ENCODE measurements around the gene SLC22A23. TPM values are rescaled to one million over a fixed set of nuclear protein-coding genes. Genes with fewer than 3 reads are reported as not detected.

The SLC22A23 gene
- total RNA-seq, 2 experiments from 2014 or later = not detected

DNA sequence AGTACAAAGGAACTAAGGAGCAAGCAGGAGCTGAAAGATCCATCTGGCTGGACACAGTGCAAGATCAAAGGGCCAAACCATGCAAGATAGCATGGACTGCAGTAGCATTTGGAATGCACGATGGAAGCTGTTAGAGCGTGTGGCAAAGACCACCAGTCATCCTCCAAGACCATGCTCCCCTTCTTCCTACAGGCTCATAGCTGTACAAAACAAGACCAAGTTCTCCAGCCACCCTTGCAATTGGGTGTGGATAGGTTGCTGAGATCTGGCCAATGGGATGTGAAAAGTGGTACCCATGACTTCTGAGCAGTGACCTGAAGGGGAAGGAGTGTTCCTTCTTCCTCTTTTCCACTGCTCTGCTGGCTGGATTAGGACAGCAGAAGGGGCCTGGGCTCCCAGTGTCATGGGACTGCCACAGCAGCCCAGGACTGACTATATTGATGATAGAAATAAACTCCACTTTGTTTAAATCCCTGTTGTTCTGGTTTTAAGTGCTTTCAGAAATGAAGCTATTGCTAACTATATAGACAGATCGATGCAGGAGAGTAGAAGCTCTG, 64.9 kb downstream of the SLC22A23 start:
- no peak overlapping the region for H3K4me3 ChIP-seq (ENCODE audit: low read depth, low read length, poor library complexity, severe bottlenecking)
- DNase-seq (ENCODE audit: low spot score) = no peak
- no peaks in the 10 kb centered on the region for H3K36me3 ChIP-seq (ENCODE audit: insufficient read depth, low read length)
- no peak overlapping the region for H2AFZ ChIP-seq (ENCODE audit: low read length)
- TF ChIP-seq CTCF (conservative IDR thresholded peaks at IDR 0.05; ENCODE audit: low read length) (no peak), EZH2phosphoT487 (IDR thresholded peaks at IDR 0.05; ENCODE audit: borderline replicate concordance, low read depth, low read length) (no peak)
- ChIA-PET CTCF (ENCODE audit: unreplicated experiment) (no interaction called here), POLR2A (interaction anchor here (0.5 to 0.6 kb wide), 2 partner anchors 22 to 1711 kb away, joined by 3 read pairs; no protein-coding TSS in a partner anchor)
- H3K4me2 ChIP-seq (ENCODE audit: low read length) = no peak overlapping the region
- no peaks in the 10 kb centered on the region for H3K9me3 ChIP-seq (ENCODE audit: low read length)
- H3K4me1 ChIP-seq (ENCODE audit: insufficient read depth, low read length, poor library complexity, severe bottlenecking) = no peaks in the 10 kb centered on the region
- intact Hi-C loops (cut with micrococcal nuclease; ENCODE audit: unreplicated experiment) = no loop called here
- no peaks in the 10 kb centered on the region; the same call in 1 of the 2 replicates for H4K20me1 ChIP-seq (ENCODE audit: insufficient read depth, low read length)
- no TSS peak for BruUV-seq (replicated peaks)
- H3K27ac ChIP-seq (ENCODE audit: low read depth, low read length, poor library complexity, severe bottlenecking) = no peak overlapping the region
- H3K79me2 ChIP-seq (ENCODE audit: insufficient read depth, low read depth, low read length) = no peaks in the 10 kb centered on the region
- no peaks in the 10 kb centered on the region for H3K9me2 ChIP-seq (ENCODE audit: insufficient read depth, low read length)

GRCh38 chr6:3390698-3391097, 66.2 kb downstream of the SLC22A23 start:
- H3K79me2 ChIP-seq (ENCODE audit: insufficient read depth, low read depth, low read length) = no peaks in the 10 kb centered on the region

More at GRCh38 chr6:3390698-3391097, 66.2 kb downstream of the SLC22A23 start:
- DNase-seq (ENCODE audit: low spot score) = no peak
- Histone ChIP-seq H4K20me1 (ENCODE audit: insufficient read depth, low read length) (no peaks in the 10 kb centered on the region; the same call in 1 of the 2 replicates), H3K9me3 (ENCODE audit: low read length) (no peaks in the 10 kb centered on the region), H3K4me1 (ENCODE audit: insufficient read depth, low read length, poor library complexity, severe bottlenecking) (no peaks in the 10 kb centered on the region), H2AFZ (ENCODE audit: low read length) (no peak overlapping the region), H3K36me3 (ENCODE audit: insufficient read depth, low read length) (no peaks in the 10 kb centered on the region), H3K4me2 (ENCODE audit: low read length) (no peak overlapping the region), H3K9me2 (ENCODE audit: insufficient read depth, low read length) (no peaks in the 10 kb centered on the region), H3K27ac (ENCODE audit: low read depth, low read length, poor library complexity, severe bottlenecking) (no peak overlapping the region), H3K4me3 (ENCODE audit: low read depth, low read length, poor library complexity, severe bottlenecking) (no peak overlapping the region)
- CTCF ChIA-PET (ENCODE audit: unreplicated experiment) = interaction anchor here (1.0 kb wide), 1 partner anchor 63 kb away, joined by 3 read pairs; no protein-coding TSS in a partner anchor
- POLR2A ChIA-PET = no interaction called here
- BruUV-seq (replicated peaks) = no TSS peak
- TF ChIP-seq CTCF (conservative IDR thresholded peaks at IDR 0.05; ENCODE audit: low read length) (no peak), EZH2phosphoT487 (IDR thresholded peaks at IDR 0.05; ENCODE audit: borderline replicate concordance, low read depth, low read length) (no peak)
- intact Hi-C loops (cut with micrococcal nuclease; ENCODE audit: unreplicated experiment) = no loop called here
